ENCODE data around the gene KLHL28. TPM values are rescaled to one million over a fixed set of nuclear protein-coding genes. Genes with fewer than 3 reads are reported as not detected.

Gene KLHL28
- polyA plus RNA-seq, 2 of the 4 experiments (the other 2 are of a cell fraction): 3.4 to 8.3 TPM

DNA sequence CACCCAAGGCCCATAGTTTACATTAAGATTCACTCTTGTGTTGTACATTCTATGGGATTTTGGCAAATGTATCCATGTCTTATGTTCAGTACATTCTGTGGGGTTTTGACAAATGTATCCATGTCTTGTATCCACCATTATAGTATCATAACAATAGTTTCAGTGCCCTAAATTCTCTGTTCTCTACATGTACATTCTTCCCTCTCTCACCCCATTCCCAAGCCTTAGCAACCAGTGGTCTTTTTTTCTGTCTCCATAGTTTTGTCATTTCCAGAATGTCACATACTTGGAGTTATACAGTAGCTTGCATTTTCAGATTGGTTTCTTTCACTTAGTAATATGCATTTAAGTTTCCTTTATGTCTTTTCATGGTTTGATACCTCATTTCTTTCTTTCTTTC lies 7.0 kb upstream of the KLHL28 start:
- FAIRE-seq (no peak), DNase-seq (ENCODE audit: low read depth in 1 of 2, low spot score in 1 of 2) (no peak), ATAC-seq (no peak)
- ChIA-PET POLR2A (no interaction called here), CTCF (no interaction called here)
- Histone ChIP-seq H3K9me3 (0 out of 3 replicates have a peak, but pooled peaks cover 3% of the 10 kb centered on the region), H3K4me2 (no peak overlapping the region), H3K27ac (no peak overlapping the region), H3K4me1 (peaks cover 16% of the 10 kb centered on the region; the same call in 2 of the 3 replicates), H3K4me3 (no peak overlapping the region)
- TF ChIP-seq BHLHE40 (IDR thresholded peaks at IDR 0.05; ENCODE audit: low read depth, low read length): no peak
- TF ChIP-seq CHD2 (IDR thresholded peaks at IDR 0.05; ENCODE audit: low read length, partially characterized antibody): no peak
- TF ChIP-seq MAFK (IDR thresholded peaks at IDR 0.05; ENCODE audit: partially characterized antibody): no peak
- TF ChIP-seq SREBF2 (IDR thresholded peaks at IDR 0.05): no peak
- no peak for TF ChIP-seq RAD21 (conservative IDR thresholded peaks at IDR 0.05 in 1 of 2, IDR thresholded peaks at IDR 0.05 in 1 of 2)
- no peak for TF ChIP-seq HOXA7 (CRISPR knock-in tag; IDR thresholded peaks at IDR 0.05)

DNA sequence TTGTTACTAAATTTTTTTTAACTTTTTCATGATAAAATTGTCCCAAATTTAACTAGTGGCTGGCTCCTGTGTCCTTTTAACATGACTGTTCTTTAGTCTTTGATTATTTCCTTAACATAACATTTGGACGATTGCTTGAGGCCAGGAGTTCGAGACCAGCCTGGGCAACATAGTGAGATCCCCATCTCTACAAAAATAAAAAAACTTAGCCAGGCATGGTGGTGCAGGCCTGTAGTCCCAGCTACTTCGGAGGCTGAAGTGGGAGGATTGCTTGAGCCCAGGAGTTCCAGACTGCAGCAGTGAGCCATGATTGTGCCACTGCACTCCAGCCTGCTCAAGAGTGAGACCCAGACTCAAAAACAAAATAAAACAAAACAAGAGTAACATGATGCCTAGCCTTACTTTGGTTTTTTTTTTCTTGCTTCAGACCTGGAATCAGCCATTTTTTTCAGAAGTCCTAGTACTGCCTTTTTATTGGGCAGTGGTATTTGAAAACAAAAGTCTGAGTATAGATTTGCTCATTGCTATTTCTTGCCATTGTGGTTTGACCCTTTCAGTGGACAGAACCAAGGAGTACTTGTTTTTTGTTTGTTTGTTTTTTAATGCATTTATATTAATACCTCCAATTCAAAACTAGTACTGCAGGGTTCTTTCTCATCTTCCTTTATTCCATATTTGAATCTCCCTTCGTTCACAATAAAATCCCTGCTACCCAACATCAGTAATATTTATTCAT lies 5.0 kb upstream of the KLHL28 start:
- H3K9me3 ChIP-seq: 0 out of 3 replicates have a peak, but pooled peaks cover 3% of the 10 kb centered on the region
- peak overlapping the region; percentile 92 for H3K4me2 ChIP-seq
- TF ChIP-seq MYC (IDR thresholded peaks at IDR 0.05; ENCODE audit: borderline replicate concordance, low read length) (no peak), ZSCAN20 (CRISPR knock-in tag; IDR thresholded peaks at IDR 0.05) (no peak), ZC3H11A (IDR thresholded peaks at IDR 0.05) (no peak), CBX8 (IDR thresholded peaks at IDR 0.05) (no peak), HOXB13 (CRISPR knock-in tag; IDR thresholded peaks at IDR 0.05; ENCODE audit: low read depth) (no peak), RFX5 (IDR thresholded peaks at IDR 0.05) (no peak), JUNB (IDR thresholded peaks at IDR 0.05) (no peak), RNF2 (IDR thresholded peaks at IDR 0.05; ENCODE audit: borderline replicate concordance, low read depth) (no peak), CHD4 (IDR thresholded peaks at IDR 0.05; ENCODE audit: borderline replicate concordance) (no peak), FOSL2 (IDR thresholded peaks at IDR 0.05) (no peak), FOSL2 (CRISPR knock-in tag; IDR thresholded peaks at IDR 0.05) (no peak)
- TF ChIP-seq, protein P1, sequence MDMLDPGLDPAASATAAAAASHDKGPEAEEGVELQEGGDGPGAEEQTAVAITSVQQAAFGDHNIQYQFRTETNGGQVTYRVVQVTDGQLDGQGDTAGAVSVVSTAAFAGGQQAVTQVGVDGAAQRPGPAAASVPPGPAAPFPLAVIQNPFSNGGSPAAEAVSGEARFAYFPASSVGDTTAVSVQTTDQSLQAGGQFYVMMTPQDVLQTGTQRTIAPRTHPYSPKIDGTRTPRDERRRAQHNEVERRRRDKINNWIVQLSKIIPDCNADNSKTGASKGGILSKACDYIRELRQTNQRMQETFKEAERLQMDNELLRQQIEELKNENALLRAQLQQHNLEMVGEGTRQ (IDR thresholded peaks at IDR 0.05): no peak
- TF ChIP-seq, protein P2, sequence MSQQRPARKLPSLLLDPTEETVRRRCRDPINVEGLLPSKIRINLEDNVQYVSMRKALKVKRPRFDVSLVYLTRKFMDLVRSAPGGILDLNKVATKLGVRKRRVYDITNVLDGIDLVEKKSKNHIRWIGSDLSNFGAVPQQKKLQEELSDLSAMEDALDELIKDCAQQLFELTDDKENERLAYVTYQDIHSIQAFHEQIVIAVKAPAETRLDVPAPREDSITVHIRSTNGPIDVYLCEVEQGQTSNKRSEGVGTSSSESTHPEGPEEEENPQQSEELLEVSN (IDR thresholded peaks at IDR 0.05; ENCODE audit: borderline replicate concordance, low read depth): no peak
- TF ChIP-seq, protein P3, sequence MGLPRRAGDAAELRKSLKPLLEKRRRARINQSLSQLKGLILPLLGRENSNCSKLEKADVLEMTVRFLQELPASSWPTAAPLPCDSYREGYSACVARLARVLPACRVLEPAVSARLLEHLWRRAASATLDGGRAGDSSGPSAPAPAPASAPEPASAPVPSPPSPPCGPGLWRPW (IDR thresholded peaks at IDR 0.05): no peak
- no peak for ATAC-seq
- ChIA-PET POLR2A (no interaction called here), CTCF (interaction anchor here (1.5 kb wide), 1 partner anchor 53 kb away, joined by 3 read pairs; no protein-coding TSS in a partner anchor)
- WGBS (ENCODE audit: missing lambda C conversion rate): 90% methylated on average over 4 of the region's 4 CpGs
- H3K27ac ChIP-seq: no peak overlapping the region
- no peak for DNase-seq (ENCODE audit: low read depth in 1 of 2, low spot score in 1 of 2)
- no peak overlapping the region; the same call in 2 of the 3 replicates for H3K4me3 ChIP-seq
- peaks cover 16% of the 10 kb centered on the region; the same call in 2 of the 3 replicates for H3K4me1 ChIP-seq
- no peak for FAIRE-seq

DNA sequence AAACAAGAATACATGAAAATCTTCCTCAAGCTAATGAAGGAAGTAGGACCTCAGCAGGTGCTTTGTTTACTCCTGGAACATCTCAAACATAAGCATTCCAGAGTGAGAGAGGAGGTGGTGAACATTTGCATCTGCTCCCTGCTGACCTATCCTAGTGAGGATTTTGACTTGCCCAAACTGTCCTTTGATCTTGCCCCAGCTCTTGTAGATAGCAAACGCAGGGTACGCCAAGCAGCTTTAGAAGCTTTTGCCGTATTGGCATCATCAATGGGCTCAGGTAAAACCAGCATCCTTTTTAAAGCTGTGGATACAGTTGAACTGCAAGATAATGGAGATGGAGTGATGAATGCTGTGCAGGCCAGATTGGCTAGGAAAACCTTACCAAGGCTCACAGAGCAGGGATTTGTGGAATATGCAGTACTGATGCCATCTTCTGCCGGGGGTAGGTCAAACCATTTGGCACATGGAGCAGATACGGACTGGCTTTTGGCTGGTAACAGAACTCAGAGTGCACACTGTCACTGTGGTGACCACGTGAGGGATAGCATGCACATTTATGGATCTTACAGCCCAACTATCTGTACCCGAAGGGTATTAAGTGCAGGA lies 2.1 kb upstream of the KLHL28 start:
- ATAC-seq (no peak), FAIRE-seq (no peak), DNase-seq (ENCODE audit: low read depth in 1 of 2, low spot score in 1 of 2) (peak in 1 of 2 experiments; percentile 33)
- WGBS (ENCODE audit: missing lambda C conversion rate): 8% methylated on average over 7 of the region's 7 CpGs
- POLR2A ChIA-PET: interaction anchor here (0.5 kb wide), 1 partner anchor 270 kb away, joined by 4 read pairs; no protein-coding TSS in a partner anchor
- TF ChIP-seq, protein P1 (IDR thresholded peaks at IDR 0.05): peak; percentile 55; the same call in 1 of the 2 replicates
- TF ChIP-seq, protein P4, sequence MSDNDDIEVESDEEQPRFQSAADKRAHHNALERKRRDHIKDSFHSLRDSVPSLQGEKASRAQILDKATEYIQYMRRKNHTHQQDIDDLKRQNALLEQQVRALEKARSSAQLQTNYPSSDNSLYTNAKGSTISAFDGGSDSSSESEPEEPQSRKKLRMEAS (IDR thresholded peaks at IDR 0.05): peak; percentile 46; the same call in 1 of the 2 replicates
- TF ChIP-seq CBX2 (IDR thresholded peaks at IDR 0.05; ENCODE audit: borderline replicate concordance, low read depth) (no peak), FOSL2 (IDR thresholded peaks at IDR 0.05) (no peak), FOSL2 (CRISPR knock-in tag; IDR thresholded peaks at IDR 0.05) (no peak)
- H3K4me1 ChIP-seq: peaks cover 30% of the 10 kb centered on the region
- peak overlapping the region; percentile 76 for H3K4me3 ChIP-seq
- peak overlapping the region; percentile 92 for H3K4me2 ChIP-seq
- H3K9me3 ChIP-seq: no peaks in the 10 kb centered on the region
- peak overlapping the region in 1 of 2 experiments; percentile 44; a peak in 2 of 6 replicates for H3K27ac ChIP-seq
- CTCF ChIA-PET: interaction anchor here (1.2 to 2.1 kb wide), 2 partner anchors 49 to 50 kb away, joined by 3 to 6 read pairs; no protein-coding TSS in a partner anchor

Data from A549 (cell line).